ENCODE measurements around the gene LCN1.

GRCh38 chr9:135554718-135555117 is 33.5 kb downstream of the LCN1 start:
- TF ChIP-seq, protein P1, sequence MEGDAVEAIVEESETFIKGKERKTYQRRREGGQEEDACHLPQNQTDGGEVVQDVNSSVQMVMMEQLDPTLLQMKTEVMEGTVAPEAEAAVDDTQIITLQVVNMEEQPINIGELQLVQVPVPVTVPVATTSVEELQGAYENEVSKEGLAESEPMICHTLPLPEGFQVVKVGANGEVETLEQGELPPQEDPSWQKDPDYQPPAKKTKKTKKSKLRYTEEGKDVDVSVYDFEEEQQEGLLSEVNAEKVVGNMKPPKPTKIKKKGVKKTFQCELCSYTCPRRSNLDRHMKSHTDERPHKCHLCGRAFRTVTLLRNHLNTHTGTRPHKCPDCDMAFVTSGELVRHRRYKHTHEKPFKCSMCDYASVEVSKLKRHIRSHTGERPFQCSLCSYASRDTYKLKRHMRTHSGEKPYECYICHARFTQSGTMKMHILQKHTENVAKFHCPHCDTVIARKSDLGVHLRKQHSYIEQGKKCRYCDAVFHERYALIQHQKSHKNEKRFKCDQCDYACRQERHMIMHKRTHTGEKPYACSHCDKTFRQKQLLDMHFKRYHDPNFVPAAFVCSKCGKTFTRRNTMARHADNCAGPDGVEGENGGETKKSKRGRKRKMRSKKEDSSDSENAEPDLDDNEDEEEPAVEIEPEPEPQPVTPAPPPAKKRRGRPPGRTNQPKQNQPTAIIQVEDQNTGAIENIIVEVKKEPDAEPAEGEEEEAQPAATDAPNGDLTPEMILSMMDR (optimal IDR thresholded peaks at IDR 0.05 in 1 of 3, IDR thresholded peaks at IDR 0.05 in 1 of 3, conservative IDR thresholded peaks at IDR 0.05 in 1 of 3; ENCODE audit: extremely low read depth in 1 of 3, insufficient read depth in 2 of 3, low read length in 3 of 3) = no peak
- TF ChIP-seq EZH2 (IDR thresholded peaks at IDR 0.05; ENCODE audit: low read length) = no peak
